HG02642 (cell line): ENCODE results near the gene ACKR2.

ENCODE experiments used
- ATAC-seq: cut with Tn5 transposase; IDR thresholded peaks from one replicate; pipeline ENCODE4 v1.9.1; 2021; ENCODE audit warnings: mild to moderate bottlenecking; ENCODE audit not compliant: unreplicated experiment, poor library complexity

Gene ACKR2

DNA sequence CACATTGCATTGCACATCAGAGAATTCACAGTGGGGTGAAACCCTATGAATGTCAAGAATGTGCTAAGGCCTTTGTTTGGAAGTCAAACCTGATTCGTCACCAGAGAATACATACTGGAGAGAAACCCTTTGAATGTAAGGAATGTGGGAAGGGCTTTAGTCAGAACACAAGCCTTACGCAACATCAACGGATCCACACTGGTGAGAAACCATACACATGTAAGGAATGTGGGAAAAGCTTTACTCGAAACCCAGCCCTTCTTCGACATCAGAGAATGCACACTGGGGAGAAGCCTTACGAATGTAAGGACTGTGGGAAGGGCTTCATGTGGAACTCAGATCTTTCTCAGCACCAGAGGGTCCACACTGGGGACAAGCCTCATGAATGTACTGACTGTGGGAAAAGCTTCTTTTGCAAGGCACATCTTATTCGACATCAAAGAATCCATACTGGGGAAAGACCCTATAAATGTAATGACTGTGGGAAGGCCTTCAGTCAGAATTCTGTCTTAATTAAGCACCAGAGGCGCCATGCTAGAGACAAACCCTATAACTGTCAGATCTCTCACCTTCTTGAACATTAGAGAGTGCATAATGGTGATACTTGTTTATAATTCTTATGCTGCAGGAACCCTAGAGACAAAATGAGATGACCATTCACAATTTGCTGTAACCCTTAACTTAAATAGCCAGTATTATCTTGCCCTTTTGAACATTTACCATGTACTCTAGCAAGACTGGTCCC lies 105.7 kb downstream of the ACKR2 start:
- ATAC-seq: no peak
